GM21367 (cell line): ENCODE measurements around the gene SOCS7.

ENCODE experiments used
- ATAC-seq: cut with Tn5 transposase; IDR thresholded peaks from one replicate; pipeline ENCODE4 v1.9.1; 2021; ENCODE audit not compliant: unreplicated experiment

Gene SOCS7

DNA sequence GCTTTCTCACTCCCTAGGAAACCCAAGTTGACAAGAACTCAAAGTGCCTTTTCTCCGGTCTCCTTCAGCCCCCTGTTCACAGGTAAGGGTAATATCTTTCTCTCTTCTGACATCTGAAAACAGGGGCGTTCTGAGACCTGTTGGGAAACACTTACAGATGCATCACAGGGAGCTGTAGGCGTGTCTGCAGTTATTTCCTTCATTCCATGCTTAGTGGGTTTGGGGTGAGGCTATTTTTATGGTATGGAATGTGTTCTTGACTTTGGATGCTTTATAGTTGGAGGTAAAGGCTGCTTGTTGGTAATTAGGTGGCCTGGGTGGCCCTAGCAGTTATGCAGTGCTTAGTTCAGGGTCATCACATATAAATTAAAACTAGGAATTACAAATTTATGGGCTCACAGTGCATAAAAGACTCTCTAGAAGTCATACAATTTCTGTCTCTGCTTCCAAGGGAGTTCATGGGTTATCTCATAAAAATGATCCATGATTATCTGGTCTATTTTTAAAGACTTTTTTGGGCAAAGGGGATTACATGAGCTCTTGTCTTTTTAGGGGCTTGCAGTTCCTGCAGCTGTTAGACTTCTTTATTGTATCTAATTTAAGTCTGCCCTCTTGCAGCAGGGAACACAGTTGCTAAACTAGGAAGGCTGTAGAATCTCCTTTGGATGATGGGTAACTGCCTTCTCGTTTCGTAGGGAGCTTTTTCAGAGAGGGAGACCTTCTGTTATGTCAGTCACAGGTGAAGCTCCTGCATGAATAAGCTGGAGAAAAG is 10.2 kb downstream of the SOCS7 start:
- ATAC-seq = no peak

DNA sequence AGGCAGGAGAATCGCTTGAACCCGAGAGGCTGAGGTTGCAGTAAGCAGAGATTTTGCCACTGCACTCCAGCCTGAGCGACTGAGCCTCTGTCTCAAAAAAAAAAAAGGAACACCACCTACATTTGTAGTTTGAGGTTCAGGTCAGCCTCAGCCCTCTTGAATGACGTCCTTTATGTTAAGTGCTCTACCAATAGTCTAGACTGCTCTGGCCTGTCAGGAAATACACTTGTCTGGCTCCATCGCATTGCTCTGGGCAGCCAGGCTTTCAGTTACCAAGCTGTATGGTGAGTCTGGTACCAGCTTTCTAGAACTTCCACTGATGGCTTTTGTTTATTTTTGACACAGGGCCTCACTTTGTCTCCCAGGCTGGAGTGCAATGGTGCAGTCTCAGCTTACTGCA is 11.4 kb downstream of the SOCS7 start:
- ATAC-seq = no peak

DNA sequence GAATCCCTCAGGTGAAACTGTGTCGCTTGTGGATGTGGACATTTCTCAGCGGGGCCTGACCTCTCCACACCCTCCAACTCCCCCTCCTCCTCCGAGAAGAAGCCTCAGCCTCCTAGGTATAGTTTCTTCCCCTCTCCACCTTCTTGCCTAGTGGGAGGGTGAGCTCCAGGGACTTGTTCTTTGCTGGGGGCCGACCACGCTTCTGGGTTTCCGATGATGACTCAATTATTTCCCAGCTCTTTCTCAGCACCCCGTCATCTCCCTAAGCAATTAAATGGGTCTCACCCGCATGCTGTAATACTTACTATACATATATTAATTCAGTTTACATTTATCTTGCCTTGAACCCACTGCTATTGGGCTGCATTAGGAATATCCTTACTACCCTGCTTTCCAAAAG is 13.1 kb downstream of the SOCS7 start:
- no peak for ATAC-seq

DNA sequence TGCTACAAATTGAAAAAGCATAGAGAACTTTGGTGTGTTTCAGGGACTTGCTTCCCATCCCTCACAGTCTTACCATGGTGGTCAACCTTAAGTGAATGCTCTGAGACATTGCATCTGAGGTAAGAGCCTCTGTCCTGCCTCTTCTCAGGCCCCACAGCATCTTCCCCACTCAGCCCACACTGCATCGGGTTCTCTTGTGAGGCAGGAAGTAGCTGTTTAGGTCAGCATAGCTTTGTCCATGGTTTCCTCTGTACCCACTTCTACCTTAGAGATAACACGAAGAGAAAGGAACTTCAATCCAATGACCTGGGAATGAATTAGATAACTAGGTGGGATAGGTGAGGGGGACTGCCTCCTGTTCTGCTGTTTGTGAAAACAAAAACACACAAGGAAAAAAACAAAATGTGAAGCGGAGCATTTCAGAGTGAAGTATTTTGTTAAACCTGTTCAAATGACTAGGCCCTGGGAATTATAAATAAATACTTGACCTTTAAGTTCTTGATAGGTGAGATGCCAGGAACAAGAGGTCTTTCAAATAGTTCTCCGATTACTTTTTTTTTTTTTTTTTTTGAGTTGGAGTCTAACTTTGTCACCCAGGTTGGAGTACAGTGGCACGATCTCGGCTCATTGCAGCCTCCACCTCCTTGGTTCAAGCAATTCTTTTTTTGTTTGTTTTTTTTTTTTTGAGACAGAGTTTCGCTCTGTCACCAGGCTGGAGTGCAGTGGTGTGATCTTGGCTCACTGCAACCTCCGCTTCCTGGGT is 17.7 kb downstream of the SOCS7 start:
- ATAC-seq = no peak

DNA sequence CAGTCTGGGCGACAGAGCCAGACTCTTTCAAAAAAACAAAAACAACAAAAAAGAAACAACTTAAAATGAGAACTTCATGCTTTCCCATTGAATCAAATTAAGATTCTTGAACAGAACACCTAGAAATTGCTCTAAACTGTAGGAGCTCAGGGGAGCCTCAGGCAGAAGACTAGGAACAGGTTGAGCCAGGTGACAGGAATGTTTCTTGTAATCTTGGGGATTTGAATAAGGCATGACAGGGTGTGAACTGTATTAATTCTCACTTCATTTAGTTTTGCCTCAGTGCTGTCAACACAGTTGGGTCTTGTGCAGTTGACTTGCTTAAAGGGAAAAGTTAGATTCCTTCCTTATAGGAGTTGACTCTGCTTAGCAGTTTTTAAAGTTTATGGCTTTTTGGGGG is 27.8 kb downstream of the SOCS7 start:
- no peak for ATAC-seq

DNA sequence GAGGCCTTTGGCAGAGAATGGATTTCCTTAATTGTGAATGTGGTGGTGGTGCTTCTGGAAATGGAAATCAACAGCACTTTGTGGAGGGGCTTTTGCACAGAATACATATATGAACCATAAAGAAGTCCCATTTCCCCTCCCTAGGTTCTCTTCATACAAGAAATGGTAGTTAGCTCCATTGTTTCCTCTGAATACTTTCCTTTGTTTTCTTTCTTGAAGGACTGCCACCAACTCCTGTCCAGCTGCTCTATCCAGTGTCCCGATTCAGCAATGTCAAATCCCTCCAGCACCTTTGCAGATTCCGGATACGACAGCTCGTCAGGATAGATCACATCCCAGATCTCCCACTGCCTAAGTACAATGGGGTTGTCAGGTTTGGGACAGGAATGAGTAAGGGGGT is 43.4 kb downstream of the SOCS7 start:
- ATAC-seq = no peak

DNA sequence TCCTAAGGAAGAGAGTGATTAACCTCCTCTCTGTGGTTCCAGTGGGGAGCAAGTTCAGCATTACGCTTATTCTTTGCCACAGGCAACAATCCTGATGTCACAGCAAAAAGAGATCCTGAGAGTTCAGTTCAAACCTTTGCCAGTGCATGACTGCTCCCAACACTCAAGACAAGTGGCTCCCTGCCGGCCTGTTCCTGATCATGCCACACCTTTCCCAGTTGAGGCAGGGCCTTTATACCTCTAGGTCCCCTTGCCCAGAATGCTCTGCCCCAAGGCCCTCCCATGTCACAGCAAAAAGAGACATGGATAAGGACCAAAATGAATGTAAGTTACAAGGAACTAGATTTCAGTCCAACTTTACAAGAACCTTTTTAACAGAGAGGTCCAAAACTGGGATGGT is 45.6 kb downstream of the SOCS7 start:
- no peak for ATAC-seq

DNA sequence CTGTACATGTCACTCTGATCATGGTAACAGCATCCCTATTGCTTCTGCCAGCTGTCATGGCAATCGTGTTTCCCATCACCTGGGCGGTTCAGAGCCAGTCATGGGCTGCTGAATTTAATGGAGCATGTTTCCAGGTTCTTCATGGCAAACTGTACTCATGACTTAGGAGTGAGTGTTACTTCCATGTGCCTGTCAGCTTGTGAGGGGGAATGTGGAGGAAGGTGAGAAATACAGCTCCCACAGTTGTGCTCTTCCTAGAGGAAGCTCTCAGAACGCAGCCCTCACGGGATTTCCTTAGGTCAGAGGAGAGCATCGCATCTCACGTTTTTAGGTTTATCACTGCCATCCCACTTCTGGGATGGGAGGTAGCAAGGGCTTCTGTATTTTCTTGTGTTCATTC is 48.6 kb downstream of the SOCS7 start:
- ATAC-seq = no peak

DNA sequence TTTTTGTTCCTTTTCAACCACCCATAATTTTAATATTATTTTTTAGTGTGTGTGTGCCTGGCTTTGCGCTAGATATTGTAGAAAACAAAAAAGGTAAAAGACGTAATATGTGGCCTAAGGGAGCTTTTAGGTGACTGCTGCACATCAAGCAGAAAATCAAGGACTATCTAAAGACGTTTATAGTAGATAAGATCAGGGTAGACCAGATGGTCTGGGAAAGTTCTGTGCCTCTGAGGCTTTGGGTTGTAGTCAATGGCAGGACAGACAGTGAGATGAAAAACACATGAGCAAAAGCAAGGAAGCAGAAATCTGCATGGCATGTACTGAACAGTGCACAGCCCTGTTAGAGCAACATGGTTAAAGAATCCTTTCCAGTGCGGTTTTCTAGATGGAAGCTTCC is 49.8 kb downstream of the SOCS7 start:
- ATAC-seq = no peak

DNA sequence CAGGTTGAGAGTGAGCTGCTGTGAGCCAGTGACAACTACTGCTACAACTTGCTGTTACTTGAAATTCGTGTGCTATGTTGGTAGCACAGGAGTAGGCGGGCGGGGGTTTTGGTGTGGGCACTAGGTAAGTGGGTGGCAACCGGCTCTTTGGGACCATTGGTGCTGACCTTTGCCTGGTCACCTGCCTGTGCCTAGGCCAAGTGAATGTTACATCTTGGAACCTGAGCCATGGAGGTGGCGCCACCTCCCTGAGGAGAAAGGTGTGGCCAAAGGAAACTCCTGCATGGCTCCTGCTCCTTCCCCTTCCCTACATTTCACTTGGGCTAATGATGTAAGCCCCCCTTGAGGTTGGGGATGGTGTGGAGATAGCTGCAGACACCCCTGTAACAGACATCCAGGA is 51.3 kb downstream of the SOCS7 start:
- ATAC-seq = no peak

DNA sequence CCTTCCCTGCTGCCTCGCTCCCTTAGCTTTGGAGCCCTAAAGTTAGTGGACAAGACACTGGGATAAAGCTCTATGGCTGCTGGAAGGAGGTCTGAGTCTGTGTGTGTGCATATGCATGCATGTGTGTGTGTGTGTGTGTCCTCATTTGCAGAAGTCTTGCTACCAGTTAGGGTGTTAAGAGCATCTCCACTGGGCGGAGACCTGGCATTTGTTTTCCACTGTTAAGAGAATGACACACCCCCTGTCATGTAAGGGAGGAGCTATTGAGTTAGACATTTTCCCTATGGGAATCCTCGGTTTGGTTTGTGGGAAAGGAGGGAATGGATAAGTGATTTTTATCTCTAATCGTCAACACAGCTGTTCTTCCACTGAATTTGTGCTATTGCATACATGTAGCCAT is 51.8 kb downstream of the SOCS7 start:
- no peak for ATAC-seq

DNA sequence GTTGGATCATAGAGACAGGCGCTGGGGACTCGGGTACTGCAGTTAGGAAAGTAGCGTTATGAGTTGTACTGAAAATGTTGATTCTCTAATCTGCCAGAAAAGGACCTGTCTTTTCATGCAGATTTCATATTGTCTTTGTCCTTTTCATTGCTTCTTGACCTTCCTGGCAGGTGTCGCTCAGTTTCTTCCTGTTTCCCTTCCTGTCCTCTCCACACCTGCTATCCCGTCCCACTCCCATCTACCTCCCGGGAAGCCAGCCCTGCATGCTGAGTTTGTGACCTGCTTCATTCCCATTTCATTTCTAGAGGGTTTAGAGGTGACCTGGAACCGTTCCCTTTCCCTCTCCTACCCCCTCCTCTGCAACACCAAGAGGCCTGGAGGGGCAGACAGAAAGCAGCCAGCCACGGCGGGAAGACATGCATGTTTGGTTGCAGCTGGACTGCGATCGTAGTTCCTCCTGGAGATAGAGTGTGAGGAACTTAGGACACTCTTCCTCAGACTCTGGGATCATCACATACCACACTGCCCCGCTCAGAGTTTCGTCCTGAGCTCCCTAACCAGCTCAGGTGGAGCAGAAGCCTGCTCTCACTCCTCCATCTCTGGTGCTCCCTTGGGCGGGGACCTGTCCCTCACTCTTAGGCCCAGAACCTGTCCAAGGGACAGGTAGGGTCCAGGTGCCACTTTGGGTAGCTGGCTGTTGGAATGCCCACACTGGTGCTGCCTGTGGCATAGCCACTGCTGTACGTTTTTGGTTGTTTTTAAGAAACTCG is 52.7 kb downstream of the SOCS7 start:
- ATAC-seq = no peak

DNA sequence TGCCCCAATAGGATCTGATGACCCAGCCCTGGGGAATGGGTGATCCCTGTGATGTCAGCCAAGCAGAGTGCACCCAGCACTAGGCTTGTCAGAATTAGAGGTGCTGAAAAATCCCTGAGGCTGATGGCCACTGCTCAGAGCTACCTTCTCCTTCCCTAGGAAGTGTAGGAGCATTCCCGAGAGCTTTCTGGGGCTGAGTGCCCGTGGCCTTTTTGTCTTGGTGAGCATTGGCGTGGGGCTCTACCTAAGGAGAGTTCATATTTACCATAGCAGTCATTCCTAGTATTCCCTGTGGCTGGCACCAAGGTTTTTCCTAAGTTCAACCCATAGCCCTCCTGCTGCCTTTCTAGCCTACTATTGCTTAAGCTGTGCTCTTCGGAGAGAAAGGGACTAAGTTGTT is 54.0 kb downstream of the SOCS7 start:
- no peak for ATAC-seq

DNA sequence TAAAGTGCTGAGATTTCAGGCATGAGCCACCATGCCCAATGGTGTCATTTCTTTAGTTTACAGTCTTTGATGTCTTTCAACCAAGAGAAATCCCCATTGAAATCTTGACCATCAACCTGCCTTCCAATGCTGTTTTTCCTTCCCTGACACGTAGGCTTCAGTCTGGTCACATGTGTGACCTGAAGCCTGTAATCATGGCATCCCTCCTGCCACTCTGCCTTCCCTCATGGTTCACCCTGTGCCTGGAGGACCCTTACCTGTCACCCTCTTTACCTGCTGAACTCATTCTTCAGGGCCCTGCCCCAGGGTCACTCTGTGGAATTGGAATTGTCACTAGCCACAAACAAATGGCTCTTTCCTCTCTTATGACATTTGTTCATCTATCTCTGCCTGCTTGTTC is 58.6 kb downstream of the SOCS7 start:
- ATAC-seq = no peak

DNA sequence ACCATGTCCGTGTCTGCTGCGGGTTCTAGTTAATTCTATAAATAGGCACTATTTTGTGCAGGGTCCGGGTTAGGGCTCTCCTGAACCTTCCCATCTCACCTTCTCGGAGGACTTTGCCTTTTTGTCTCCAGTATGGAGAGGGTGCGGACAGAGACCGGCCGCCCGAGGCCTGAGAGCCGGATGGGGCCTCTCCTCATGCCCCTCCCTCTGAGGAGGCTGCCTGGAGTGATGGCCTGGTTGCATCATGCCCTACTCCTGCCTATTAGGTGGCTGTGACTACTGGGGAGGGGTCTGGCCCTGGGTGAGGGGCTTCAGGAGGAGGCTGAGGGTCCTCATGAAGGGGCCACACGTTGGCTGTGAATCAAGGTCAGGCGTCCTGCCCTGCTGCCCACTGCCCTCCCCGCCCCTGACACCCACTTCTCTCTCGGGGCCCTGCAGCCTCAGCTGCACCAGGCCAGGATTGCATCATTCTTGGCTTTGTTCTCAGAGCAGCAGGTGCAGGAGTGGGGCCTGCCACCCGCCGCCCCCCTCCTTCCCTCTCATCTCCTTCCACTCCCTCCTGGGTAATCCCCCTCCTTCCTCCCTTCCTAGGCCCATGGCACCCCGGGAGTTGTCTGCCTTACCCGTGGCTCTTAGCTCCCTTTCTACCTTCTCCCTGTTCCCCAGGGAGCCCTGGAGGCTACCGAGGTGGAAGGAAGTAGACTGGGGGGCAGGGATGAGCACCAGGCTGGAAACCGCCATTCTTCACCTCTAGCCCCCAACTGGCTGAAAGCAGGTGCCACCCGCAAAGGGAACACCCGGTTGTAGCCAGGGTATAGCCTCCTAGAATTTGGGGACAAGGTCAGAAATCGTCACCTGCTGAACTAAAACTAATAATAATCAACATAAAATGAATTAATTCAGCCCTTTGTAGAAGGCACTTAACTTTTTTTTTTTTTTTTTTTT is 63.9 kb downstream of the SOCS7 start:
- no peak for ATAC-seq

DNA sequence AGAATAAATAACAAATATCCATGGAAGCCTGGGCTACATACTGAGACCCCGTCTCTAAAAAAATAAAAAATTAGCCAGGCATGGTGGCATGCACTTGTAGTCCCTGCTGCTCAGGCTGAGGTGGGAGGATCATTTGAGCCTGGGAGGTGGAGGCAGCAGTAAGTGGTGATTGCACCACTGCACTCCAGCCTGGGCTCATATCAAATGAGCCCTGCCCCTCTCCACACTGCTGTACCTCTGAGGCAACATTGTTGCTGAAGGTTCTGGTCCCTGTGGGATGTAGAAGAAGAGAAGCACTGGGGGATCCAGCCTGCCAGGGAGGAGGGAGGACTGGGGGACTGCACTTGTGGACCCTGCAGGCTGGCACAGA is 65.2 kb downstream of the SOCS7 start:
- ATAC-seq = no peak

DNA sequence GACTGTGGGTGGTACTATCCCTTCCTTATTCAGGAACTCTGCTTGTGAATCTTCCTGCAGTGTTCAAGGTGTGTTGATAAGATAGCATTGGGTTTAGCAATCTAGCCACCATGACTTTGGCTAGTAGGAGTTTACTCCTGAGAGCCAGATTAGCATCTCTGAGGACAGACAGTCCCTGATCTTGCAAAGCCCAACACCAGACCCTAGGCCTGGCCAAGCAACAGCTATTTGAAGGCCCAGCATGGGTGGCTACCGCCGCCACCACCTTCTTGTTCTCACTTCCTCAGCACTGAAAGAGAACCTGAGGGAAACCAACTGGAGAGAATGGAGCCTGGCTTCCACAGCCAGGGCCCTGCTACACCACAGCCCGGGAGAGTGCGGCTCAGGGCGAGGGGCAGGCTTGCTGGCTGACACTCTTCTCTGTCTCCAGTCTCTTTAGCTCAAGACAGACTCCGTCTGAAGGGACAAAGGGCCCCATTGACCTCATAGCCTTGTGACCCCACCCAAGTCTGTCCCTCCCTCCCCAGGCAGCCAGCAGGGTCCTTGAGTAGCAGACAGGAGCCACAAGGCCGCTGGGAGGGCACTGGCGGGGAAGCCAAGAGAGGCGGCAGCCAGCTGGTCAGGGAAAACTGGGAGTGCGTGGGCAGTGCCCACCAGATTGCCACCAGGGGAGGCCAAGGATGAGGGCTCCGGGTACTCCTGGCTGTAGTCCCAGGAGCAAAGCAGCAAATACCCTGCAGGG is 65.7 kb downstream of the SOCS7 start:
- no peak for ATAC-seq

DNA sequence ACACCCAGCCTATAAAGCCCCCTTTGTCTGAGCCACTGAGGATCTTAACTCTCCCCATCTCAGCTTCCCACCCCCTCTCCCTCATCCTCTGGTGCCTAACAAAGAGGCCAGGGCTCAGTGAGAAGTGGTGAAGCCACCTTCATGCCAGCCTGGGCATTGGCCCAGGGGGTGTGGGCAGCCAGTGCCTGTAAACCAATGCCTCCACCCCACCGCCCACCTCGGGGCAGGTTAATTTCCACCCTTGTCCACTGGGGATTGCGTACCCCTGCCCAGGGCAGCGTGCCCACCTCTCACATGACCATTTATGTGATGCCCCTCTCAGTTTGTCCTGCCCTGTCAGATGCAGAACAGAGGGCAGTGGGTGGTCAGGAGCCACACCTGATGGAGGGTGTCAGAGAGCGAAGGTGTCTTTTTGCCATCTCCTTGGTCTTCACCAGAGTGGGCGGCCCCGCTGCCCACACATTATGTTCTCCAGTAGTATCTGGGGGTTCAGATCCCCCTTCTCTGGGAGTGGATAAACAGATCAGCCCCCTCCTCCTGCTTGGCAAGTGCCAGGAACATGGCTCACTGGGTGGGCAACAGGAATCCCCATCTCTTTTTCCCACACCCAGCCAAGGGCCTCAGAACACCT is 66.5 kb downstream of the SOCS7 start:
- no peak for ATAC-seq

DNA sequence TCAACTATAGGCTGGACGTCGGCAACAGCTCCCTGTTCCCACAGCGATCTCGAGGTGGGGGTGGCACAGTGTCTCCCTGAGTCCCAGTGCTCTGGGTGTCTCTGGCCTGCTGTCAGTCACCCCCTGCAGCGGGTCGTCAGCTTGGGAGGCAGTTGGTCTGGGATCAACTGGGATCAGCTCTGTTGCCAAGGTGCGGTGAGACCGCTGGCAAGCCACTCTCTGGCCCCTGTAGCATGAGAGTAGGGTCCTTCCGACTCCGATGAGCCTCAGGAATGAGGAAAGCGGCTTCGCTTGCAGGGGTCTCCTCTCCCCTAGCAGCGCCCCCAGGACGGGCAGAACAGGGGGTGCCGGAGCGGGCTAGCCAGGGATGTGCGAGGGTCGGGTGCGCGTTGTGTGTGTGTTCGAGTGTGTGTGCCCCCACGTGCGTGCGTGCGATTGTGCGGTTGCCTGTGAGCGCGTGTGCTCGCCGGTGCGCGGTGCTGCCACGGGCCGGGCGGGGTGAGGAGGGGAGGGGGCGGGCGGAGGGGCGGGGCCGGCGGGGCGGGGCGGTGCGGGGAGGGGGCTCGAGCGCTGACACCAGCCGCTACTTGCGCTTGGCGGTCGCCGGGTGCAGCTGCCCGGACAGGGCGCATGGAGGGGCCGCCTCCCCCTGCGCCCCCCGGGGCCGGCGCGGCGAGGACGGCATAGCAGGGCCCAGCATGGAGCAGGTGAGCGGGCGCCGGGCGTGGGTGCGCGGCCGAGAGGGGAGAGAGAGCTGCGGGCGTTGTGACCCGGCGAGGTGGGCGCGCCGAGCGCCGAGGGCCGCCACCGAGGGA is 67.3 kb downstream of the SOCS7 start:
- no peak for ATAC-seq
